ENCODE data around the gene SHPK.

SHPK gene

GRCh38 chr17:3660311-3660891 is 24.4 kb upstream of the SHPK start:
- no peak for DNase-seq

- DNase-seq: no peak
Measured at GRCh38 chr17:3659541-3660111, 23.6 kb upstream of the SHPK start.

- DNase-seq: no peak
Measured at GRCh38 chr17:3658784-3659449, 22.9 kb upstream of the SHPK start.

- DNase-seq: peak in 1 of 2 donors; percentile 33
Measured at GRCh38 chr17:3657874-3658783, 22.1 kb upstream of the SHPK start.

- DNase-seq: no peak
Measured at GRCh38 chr17:3657588-3657869, 21.5 kb upstream of the SHPK start.

GRCh38 chr17:3656755-3657587 is 20.9 kb upstream of the SHPK start:
- DNase-seq: no peak

- DNase-seq: no peak
Measured at GRCh38 chr17:3656353-3656752, 20.3 kb upstream of the SHPK start.

GRCh38 chr17:3655766-3656165 is 19.7 kb upstream of the SHPK start:
- no peak for DNase-seq

GRCh38 chr17:3647769-3648555 is 11.9 kb upstream of the SHPK start:
- DNase-seq: peak; percentile 27 to 36

GRCh38 chr17:3647251-3647650 is 11.2 kb upstream of the SHPK start:
- no peak for DNase-seq

GRCh38 chr17:3645310-3645709 is 9.3 kb upstream of the SHPK start:
- DNase-seq: no peak

GRCh38 chr17:3643889-3644349 is 7.9 kb upstream of the SHPK start:
- DNase-seq: peak; percentile 25 to 67

- no peak for DNase-seq
Measured at GRCh38 chr17:3641717-3642486, 5.9 kb upstream of the SHPK start.

- no peak for DNase-seq
Measured at GRCh38 chr17:3641014-3641413, 5.0 kb upstream of the SHPK start.

- DNase-seq: peak; percentile 71 to 87
Measured at GRCh38 chr17:3639981-3640596, 4.0 kb upstream of the SHPK start.

- DNase-seq: no peak
Measured at GRCh38 chr17:3636908-3637373, 891 bp upstream of the SHPK start.

- no peak for DNase-seq
Measured at GRCh38 chr17:3635474-3636153, 436 bp downstream of the SHPK start.

GRCh38 chr17:3632287-3632686 is 3.8 kb downstream of the SHPK start:
- DNase-seq: peak; percentile 30 to 60

- peak in 1 of 2 donors; percentile 28 for DNase-seq
Measured at GRCh38 chr17:3630781-3631180, 5.3 kb downstream of the SHPK start.

- DNase-seq: no peak
Measured at GRCh38 chr17:3627769-3628167, 8.3 kb downstream of the SHPK start.

All from inflammatory macrophage treated with lipopolysaccharide for 1 hour (primary cell).